NT2/D1 (cell line): ENCODE data around the gene NTM.

Source experiments
- SUZ12 ChIP-seq: IDR thresholded peaks from 2 replicates; pipeline ENCODE4 v1.6.1; 2011; ENCODE audit not compliant: insufficient read length, insufficient read depth; ENCODE audit errors: extremely low read depth
- YY1 ChIP-seq: IDR thresholded peaks from 2 replicates; pipeline ENCODE4 v1.6.1; 2011; ENCODE audit not compliant: insufficient read length, insufficient read depth
- ZNF274 ChIP-seq: IDR thresholded peaks from 2 replicates; pipeline ENCODE4 v1.6.1; 2011; ENCODE audit warnings: mild to moderate bottlenecking, low read depth, low read length

DNA sequence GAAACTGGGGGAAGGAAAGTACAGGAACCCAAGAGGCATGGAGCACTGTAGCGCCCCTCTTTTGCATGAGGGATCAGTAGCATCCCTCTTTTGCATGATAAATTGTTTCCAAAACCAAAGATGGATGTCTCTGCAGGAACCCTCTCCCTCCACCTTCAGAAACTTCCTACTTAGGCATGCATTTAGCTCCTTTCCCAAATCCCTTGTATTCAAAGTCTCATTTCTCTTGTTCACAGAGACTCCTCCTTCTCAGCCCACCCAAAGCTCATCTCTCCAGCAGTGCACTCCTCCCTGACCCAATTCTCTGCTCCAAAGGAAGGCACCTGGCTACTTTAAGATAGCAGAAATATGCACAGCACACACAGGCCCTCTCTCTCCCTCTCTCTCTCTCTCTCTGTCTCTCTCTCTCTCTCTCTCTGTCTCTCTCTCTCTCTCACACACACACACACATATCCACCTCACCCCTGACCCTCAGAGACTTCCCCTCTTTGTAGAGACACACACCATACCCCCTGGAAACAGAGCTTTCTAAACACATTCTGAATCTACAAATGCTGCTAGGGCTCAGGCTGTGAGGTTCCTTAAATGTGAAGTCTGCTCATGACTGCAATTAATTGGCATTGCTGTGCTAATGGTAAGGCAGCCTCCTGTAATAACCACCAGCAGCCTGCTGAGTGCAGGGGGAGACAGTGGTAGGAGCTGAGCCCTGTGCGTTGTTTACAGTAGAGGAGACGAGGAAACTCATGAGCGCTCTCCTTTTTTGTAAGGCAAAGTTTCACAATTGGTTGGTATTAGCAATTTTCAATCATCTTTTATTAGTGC is 519.6 kb downstream of the NTM start:
- no peak for TF ChIP-seq SUZ12
- no peak for TF ChIP-seq YY1
- no peak for TF ChIP-seq ZNF274
